Hematopoietic multipotent progenitor cell treated with erythropoietin and hydrocortisone succinate and interleukin-3 and kit ligand, for 4 days (in vitro differentiated cells): ENCODE results near the gene ABCC4.

Experiments
- DNase-seq: peaks from one replicate; pipeline ENCODE4 v3.0.0-alpha.2; 2015

ABCC4 gene

GRCh38 chr13:94984958-94985357 is 316.3 kb downstream of the ABCC4 start:
- no peak for DNase-seq

- DNase-seq = no peak
Measured at GRCh38 chr13:94978516-94978915, 322.7 kb downstream of the ABCC4 start.

- no peak for DNase-seq
Measured at GRCh38 chr13:94974015-94974951, 327.0 kb downstream of the ABCC4 start.

GRCh38 chr13:94972262-94972661 is 329.0 kb downstream of the ABCC4 start:
- DNase-seq = no peak
